H1 (cell line): Measurements from ENCODE around the gene COPS6. TPM values are rescaled to one million over a fixed set of nuclear protein-coding genes. Genes with fewer than 3 reads are reported as not detected.

Source experiments
- CTBP2 ChIP-seq: IDR thresholded peaks from 2 replicates; pipeline ENCODE4 v1.7.0; 2011; ENCODE audit warnings: borderline replicate concordance, mild to moderate bottlenecking, moderate library complexity, mixed read lengths, low read length; ENCODE audit not compliant: insufficient read depth, insufficient read length
- CTCF ChIP-seq, 3 experiments: IDR thresholded peaks; 1 replicate in 2 of 3; 2 replicates in 1 of 3; pipeline versions ENCODE4 v1.5.1 to v1.6.1; 2011; ENCODE audit warnings: low read length in 3 of 3, mild to moderate bottlenecking in 3 of 3, inconsistent platforms in 2 of 3, low read depth in 1 of 3, moderate library complexity in 1 of 3; ENCODE audit not compliant: insufficient read depth in 1 of 3; ENCODE audit errors: control extremely low read depth in 1 of 3
- RAD21 ChIP-seq, 2 experiments: IDR thresholded peaks in 1 of 2; conservative IDR thresholded peaks in 1 of 2; 2 replicates each; pipeline ENCODE4 v1.6.1; 2011; ENCODE audit warnings: low read depth in 2 of 2, low read length in 2 of 2, improper control_type of control experiment in 1 of 2, inconsistent platforms in 1 of 2, mild to moderate bottlenecking in 1 of 2, moderate library complexity in 1 of 2
- polyA plus RNA-seq, 7 experiments: library from polyadenylated mRNA; depleted of rRNA in 3 of 7; stranded (reverse) in 5 of 7; unstranded in 2 of 7; fragments of >200 nt in 5 of 7; fragments of 200-250 nt in 2 of 7; gene quantifications; 1 replicate in 5 of 7; 2 replicates in 1 of 7; 4 replicates in 1 of 7; pipeline versions ENCODE4 v1.2.1 to v1.2.3, GENCODE V29; 2011 to 2013; ENCODE audit warnings: missing spikeins in 2 of 7, mixed read lengths in 2 of 7
- total RNA-seq: library from RNA; stranded (reverse); fragmentation: NEBNext Ultra II Directional; extraction: Animal tissue kit (Norgen Biotek cat#: 25700); gene quantifications from 2 replicates; pipeline ENCODE4 v1.2.1, GENCODE V29; 2021

The COPS6 gene
- total and polyA plus RNA-seq, 2 of the 8 experiments (the other 6 are each of a cell fraction or from before 2014, with no cell fraction given), result 127 to 225 TPM

GRCh38 chr7:100095704-100096103, 6.9 kb downstream of the COPS6 start (continued):
- TF ChIP-seq CTCF (IDR thresholded peaks at IDR 0.05; ENCODE audit: control extremely low read depth in 1 of 3, insufficient read depth in 1 of 3, low read depth in 1 of 3, low read length in 3 of 3), result no peak
- no peak for TF ChIP-seq CTBP2
- TF ChIP-seq RAD21 (IDR thresholded peaks at IDR 0.05 in 1 of 2, conservative IDR thresholded peaks at IDR 0.05 in 1 of 2; ENCODE audit: low read depth in 2 of 2, low read length in 2 of 2), result no peak
- TF ChIP-seq, all 59 proteins: peak for 2
